Measurements from ENCODE around the gene NFATC2IP. TPM values are rescaled to one million over a fixed set of nuclear protein-coding genes. Genes with fewer than 3 reads are reported as not detected.
A peak's percentile ranks its signal among the peaks of the same experiment; 100 is the strongest.

The NFATC2IP gene
- total RNA-seq, 2 experiments from 2014 or later, result 96.7 TPM

GRCh38 chr16:29009838-29010166 lies 59.1 kb downstream of the NFATC2IP start:
- H3K36me3 Mint-ChIP-seq (ENCODE audit: low read depth), result no peaks in the 10 kb centered on the region
- ChIA-PET POLR2A (interaction anchor here (1.0 to 1.5 kb wide), 2 partner anchors 18 to 23 kb away, joined by 3 to 5 read pairs; no protein-coding TSS in a partner anchor), CTCF (interaction anchor here (1.1 to 1.2 kb wide), 2 partner anchors 16 to 19 kb away, joined by 3 to 4 read pairs; no protein-coding TSS in a partner anchor)
- no peak overlapping the region for H3K4me3 Mint-ChIP-seq
- H3K27ac Mint-ChIP-seq, result peak overlapping the region; percentile 88
- DNase-seq, result no peak
- H3K4me1 Mint-ChIP-seq, result peaks cover 61% of the 10 kb centered on the region
- H3K27me3 Mint-ChIP-seq, result no peaks in the 10 kb centered on the region
- H3K9me3 Mint-ChIP-seq, result no peaks in the 10 kb centered on the region

DNA sequence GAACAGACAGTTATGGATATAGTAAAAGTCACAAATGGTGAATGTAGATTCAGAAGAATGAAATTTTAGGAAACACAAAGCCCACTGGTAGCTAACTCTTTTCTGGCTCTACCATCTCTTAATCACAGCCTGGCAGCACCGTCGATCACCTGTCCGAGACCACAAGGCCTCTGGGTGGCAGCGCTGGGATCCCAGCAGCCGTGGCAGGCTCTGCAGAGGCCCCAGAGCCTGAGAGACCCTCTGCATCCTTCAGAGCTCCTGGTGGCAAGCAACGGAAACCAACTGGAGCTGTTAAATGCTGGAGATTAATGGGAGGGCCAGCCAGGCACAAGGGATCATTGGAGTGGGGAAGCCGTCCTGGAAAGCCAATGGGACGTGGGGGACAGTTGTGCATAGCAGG lies 60.4 kb downstream of the NFATC2IP start:
- POLR2A ChIA-PET, result interaction anchor here (1.7 kb wide), 1 partner anchor 10 kb away, joined by 4 read pairs; no protein-coding TSS in a partner anchor
- peak overlapping the region; percentile 47 for H3K27ac Mint-ChIP-seq

GRCh38 chr16:29011851-29012250 lies 61.1 kb downstream of the NFATC2IP start:
- Mint-ChIP-seq H3K9me3 (no peaks in the 10 kb centered on the region), H3K27me3 (no peaks in the 10 kb centered on the region), H3K27ac (no peak overlapping the region), H3K4me1 (peaks cover 54% of the 10 kb centered on the region), H3K36me3 (ENCODE audit: low read depth) (no peaks in the 10 kb centered on the region), H3K4me3 (no peak overlapping the region)
- POLR2A ChIA-PET, result interaction anchor here (1.7 kb wide), 1 partner anchor 9 kb away, joined by 4 read pairs; no protein-coding TSS in a partner anchor
- DNase-seq, result no peak
- CTCF ChIA-PET, result interaction anchor here (0.8 kb wide), 1 partner anchor 13 kb away, joined by 3 read pairs; no protein-coding TSS in a partner anchor

More for the DNA sequence above, 60.4 kb downstream of the NFATC2IP start:
- no peak for DNase-seq
- no peak overlapping the region for H3K4me3 Mint-ChIP-seq
- peaks cover 58% of the 10 kb centered on the region for H3K4me1 Mint-ChIP-seq
- no peaks in the 10 kb centered on the region for H3K9me3 Mint-ChIP-seq
- H3K36me3 Mint-ChIP-seq (ENCODE audit: low read depth), result no peaks in the 10 kb centered on the region
- CTCF ChIA-PET, result interaction anchor here (0.7 to 0.8 kb wide), 3 partner anchors 11 to 1772 kb away, joined by 3 read pairs; no protein-coding TSS in a partner anchor
- no peaks in the 10 kb centered on the region for H3K27me3 Mint-ChIP-seq

DNA sequence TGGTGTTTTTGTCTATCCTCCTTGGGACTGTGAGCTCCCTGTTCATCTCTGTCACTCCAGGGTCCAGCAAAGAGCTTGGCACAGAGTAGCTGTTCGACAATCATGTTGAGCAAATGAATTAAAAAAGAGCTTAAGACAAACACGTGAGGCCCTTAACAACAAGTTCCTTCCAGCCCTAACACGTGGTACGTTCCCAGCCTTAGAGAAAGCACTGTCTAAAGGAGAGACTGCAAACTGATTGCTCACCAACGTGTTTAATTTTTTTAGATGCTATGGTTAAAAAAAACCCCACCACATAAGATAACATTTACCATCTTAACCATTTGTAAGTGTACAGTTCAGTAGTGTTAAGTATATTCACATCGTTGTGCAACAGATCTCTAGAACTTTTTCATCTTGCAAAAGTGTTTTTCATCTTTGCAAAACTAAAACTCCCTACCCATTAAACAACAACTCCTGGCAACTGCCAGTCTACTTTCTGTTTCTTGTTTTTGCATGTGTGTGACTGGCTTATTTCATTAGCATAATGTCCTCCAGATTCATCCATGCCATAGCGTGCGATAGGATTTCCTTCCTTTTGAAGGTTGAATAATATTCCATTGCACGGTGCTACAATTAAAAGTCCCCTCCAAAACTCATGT lies 62.3 kb downstream of the NFATC2IP start:
- Mint-ChIP-seq H3K4me3 (no peak overlapping the region), H3K27ac (peak overlapping the region; percentile 85), H3K9me3 (no peaks in the 10 kb centered on the region), H3K36me3 (ENCODE audit: low read depth) (no peaks in the 10 kb centered on the region), H3K4me1 (peaks cover 46% of the 10 kb centered on the region), H3K27me3 (no peaks in the 10 kb centered on the region)
- ChIA-PET POLR2A (interaction anchor here (1.0 to 1.3 kb wide), 2 partner anchors 16 to 26 kb away, joined by 3 to 4 read pairs; no protein-coding TSS in a partner anchor), CTCF (interaction anchor here (1.2 kb wide), 1 partner anchor 12 kb away, joined by 3 read pairs; no protein-coding TSS in a partner anchor)
- no peak for DNase-seq

DNA sequence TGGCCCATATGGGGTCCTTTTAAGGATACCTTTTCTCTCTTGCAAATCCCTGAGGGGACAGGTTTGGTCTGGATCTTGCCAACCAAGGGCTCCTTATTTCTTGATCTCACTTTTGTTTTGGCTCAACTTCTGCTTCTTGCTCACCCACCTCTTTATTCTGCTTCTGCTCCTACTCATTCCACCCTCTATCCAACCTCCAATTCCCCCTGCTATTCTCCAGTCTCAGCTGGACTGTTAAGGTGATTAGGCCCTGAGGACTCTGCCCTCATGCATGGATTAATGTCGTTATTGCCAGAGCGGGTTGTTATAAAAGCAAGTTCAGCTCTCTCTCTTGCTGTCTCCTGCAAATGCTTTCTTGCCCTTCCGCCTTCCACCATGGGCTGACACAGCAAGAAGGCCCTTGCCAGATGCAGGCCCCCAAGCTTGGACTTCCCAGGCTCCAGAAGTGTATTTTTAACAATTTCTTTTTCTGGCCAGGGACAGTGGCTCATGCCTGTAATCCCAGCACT lies 63.9 kb downstream of the NFATC2IP start:
- H3K27me3 Mint-ChIP-seq, result no peaks in the 10 kb centered on the region
- ChIA-PET CTCF (no interaction called here), POLR2A (interaction anchor here (0.8 to 1.3 kb wide), 2 partner anchors 15 to 28 kb away, joined by 3 read pairs; no protein-coding TSS in a partner anchor)
- DNase-seq, result no peak
- no peak overlapping the region for H3K27ac Mint-ChIP-seq
- no peak overlapping the region for H3K4me3 Mint-ChIP-seq
- no peaks in the 10 kb centered on the region for H3K9me3 Mint-ChIP-seq
- H3K4me1 Mint-ChIP-seq, result peaks cover 31% of the 10 kb centered on the region
- H3K36me3 Mint-ChIP-seq (ENCODE audit: low read depth), result no peaks in the 10 kb centered on the region

Other genes starting within 250 kb of the NFATC2IP start
- 100 to 1,000 TPM; 415 to 434 TPM for gene EIF3C, start 239.5 kb upstream of the NFATC2IP start, total RNA-seq
- 1 to 10 TPM; 1.7 to 2.7 TPM for gene NPIPB9, start 199.2 kb upstream of the NFATC2IP start, total RNA-seq
- 100 to 1,000 TPM; 255 to 267 TPM for gene ATXN2L, start 127.9 kb upstream of the NFATC2IP start, total RNA-seq
- 100 to 1,000 TPM; 107 TPM for gene TUFM, start 104.6 kb upstream of the NFATC2IP start, total RNA-seq
- gene SH2B1, start 87.1 kb upstream of the NFATC2IP start, total RNA-seq, result 10 to 100 TPM; 44.4 to 45.1 TPM
- gene ATP2A1, start 72.4 kb upstream of the NFATC2IP start, total RNA-seq, result 1 to 10 TPM; 1.6 to 2.5 TPM
- 10 to 100 TPM; 15.7 to 16.5 TPM for gene RABEP2, start 25.7 kb upstream of the NFATC2IP start, total RNA-seq
- not detected for gene CD19, start 19.0 kb upstream of the NFATC2IP start, total RNA-seq
- gene SPNS1, start 23.8 kb downstream of the NFATC2IP start, total RNA-seq, result 10 to 100 TPM; 20.6 to 24.7 TPM
- gene LAT, start 34.1 kb downstream of the NFATC2IP start, total RNA-seq, result 100 to 1,000 TPM; 333 to 341 TPM